Adrenal gland (tissue), 12 donors: ENCODE measurements around the gene INPP5A. TPM values are rescaled to one million over a fixed set of nuclear protein-coding genes. Genes with fewer than 3 reads are reported as not detected.

Experiments used
- DNase-seq, 7 donors: peaks; one replicate each; pipeline ENCODE4 v3.0.0-alpha.2; 2019 to 2020
- H3K27ac ChIP-seq, 5 donors: fragments of 200-600 bp; sonication (generic) in 4 of 5; 1 replicate in 3 of 5; 2 replicates in 2 of 5; pipeline versions ENCODE4 v1.5.1 to v1.8.0; 2016 to 2020; ENCODE audit warnings: mild to moderate bottlenecking in 1 of 5
- H3K27me3 ChIP-seq: fragments of 200-600 bp; 2 replicates; pipeline ENCODE4 v1.8.0; 2021
- H3K36me3 ChIP-seq, 2 donors: fragments of 200-600 bp; replicated peaks in 1 of 2; 1 replicate in 1 of 2; 2 replicates in 1 of 2; pipeline versions ENCODE4 v1.5.1 to v1.8.0; 2018 to 2022
- H3K4me1 ChIP-seq, 2 donors: fragments of 200-600 bp; replicated peaks in 1 of 2; 1 replicate in 1 of 2; 2 replicates in 1 of 2; pipeline versions ENCODE4 v1.5.1 to v1.8.0; 2018 to 2021
- H3K4me3 ChIP-seq, 4 donors: fragments of 200-600 bp; sonication (generic) in 3 of 4; one replicate each; pipeline ENCODE4 v1.5.1; 2016 to 2018
- H3K9me3 ChIP-seq, 3 donors: fragments of 200-600 bp; sonication (generic) in 1 of 3; replicated peaks in 1 of 3; 1 replicate in 2 of 3; 2 replicates in 1 of 3; pipeline versions ENCODE4 v1.5.1 to v1.8.0; 2016 to 2021
- CTCF ChIP-seq, 6 experiments: fragments of 450-650 bp in 4 of 6; fragments of 200-600 bp in 2 of 6; sonication (generic) in 1 of 6; IDR thresholded peaks; 1 replicate in 5 of 6; 2 replicates in 1 of 6; pipeline versions ENCODE4 v1.5.1 to v1.8.0; 2016 to 2021; ENCODE audit warnings: antibody characterized with exemption in 6 of 6, mild to moderate bottlenecking in 2 of 6, moderate library complexity in 1 of 6
- POLR2A ChIP-seq, 2 donors: fragments of 450-650 bp; IDR thresholded peaks; one replicate each; pipeline ENCODE4 v1.6.1; 2017; ENCODE audit warnings: antibody characterized with exemption in 2 of 2, mild to moderate bottlenecking in 2 of 2, moderate library complexity in 1 of 2
- WGBS, 4 donors: extraction: QIAGEN DNeasy Blood & Tissue Kit in 2 of 4; methylation state at CpG; one replicate each; pipeline versions ENCODE4 v1.1.5 to v1.1.7; 2013 to 2017; 5-methylcytosine and 5-hydroxymethylcytosine counted together
- intact Hi-C, 2 donors: fragments of 100-400 bp; cut with DNase I; formaldehyde crosslinking; loops; one replicate each; pipeline versions ENCODE4 v1.14.1 to v1.15.0; 2022 to 2023
- polyA plus RNA-seq, 3 donors: library from polyadenylated mRNA; stranded (reverse); fragments of 200-250 nt in 2 of 3; fragments of 350-450 nt in 1 of 3; fragmentation: Illumina TruSeq in 1 of 3; extraction: RNeasy Lipid Tissue Mini Kit (QIAGEN cat#74804) in 1 of 3; gene quantifications; one replicate each; pipeline ENCODE4 v1.2.3, GENCODE V29; 2013 to 2014
- total RNA-seq, 9 donors: library from RNA; depleted of rRNA in 4 of 9; stranded (reverse); fragments of >200 nt in 4 of 9; fragments of 120-200 nt in 1 of 9; fragmentation: NEBNext Ultra II Directional in 1 of 9; extraction: Animal tissue kit (Norgen Biotek cat#: 25700) in 1 of 9; gene quantifications; one replicate each; pipeline versions ENCODE4 v1.1.0 to v1.2.4, GENCODE V29; 2013 to 2023
- donor health status: healthy with polysubstance abuse.
- donor health status: Bipolar disorder and iron deficiency.
- donor health status: DM: yes; HTN: yes; CAD: no.
- donor health status: DM: no; HTN: no; CAD: no.
- donor health status: DM: no; HTN: no; CAD: no.
- donor health status: DM: yes; HTN: yes; CAD: no.

The INPP5A gene
- total and polyA plus RNA-seq, 12 donors: 13.5 to 62.9 (median 37.5) TPM

- no peaks in the 10 kb centered on the region for H3K27me3 ChIP-seq
- H3K4me1 ChIP-seq: no peaks in the 10 kb centered on the region
- no peak overlapping the region for H3K27ac ChIP-seq
- no peaks in the 10 kb centered on the region for H3K9me3 ChIP-seq
- no peak overlapping the region for H3K4me3 ChIP-seq
- intact Hi-C loops: no loop called here
- no peak for TF ChIP-seq CTCF (IDR thresholded peaks at IDR 0.05)
- TF ChIP-seq POLR2A (IDR thresholded peaks at IDR 0.05): no peak
- no peaks in the 10 kb centered on the region for H3K36me3 ChIP-seq
- DNase-seq: no peak
- WGBS, 4 donors: 86 to 92% (median 88%) methylated on average over 12 to 16 of the region's 16 CpGs
These were observed 199.9 kb downstream of the INPP5A start for GRCh38 chr10:132737390-132738048.

- peak in 2 of 7 donors; percentile 25 to 47 for DNase-seq
- intact Hi-C loops: no loop called here
These were observed 201.1 kb downstream of the INPP5A start for GRCh38 chr10:132738454-132739224.

GRCh38 chr10:132739225-132739613 lies 201.6 kb downstream of the INPP5A start:
- Histone ChIP-seq H3K27ac (no peak overlapping the region), H3K4me1 (no peaks in the 10 kb centered on the region), H3K27me3 (no peaks in the 10 kb centered on the region), H3K9me3 (no peaks in the 10 kb centered on the region), H3K36me3 (no peaks in the 10 kb centered on the region), H3K4me3 (no peak overlapping the region)
- WGBS, 4 donors: 88 to 97% (median 93%) methylated on average over 12 to 14 of the region's 14 CpGs
- intact Hi-C loops: no loop called here
- DNase-seq: no peak
- TF ChIP-seq POLR2A (IDR thresholded peaks at IDR 0.05): no peak
- TF ChIP-seq CTCF (IDR thresholded peaks at IDR 0.05): no peak

More at GRCh38 chr10:132738454-132739224, 201.1 kb downstream of the INPP5A start:
- H3K4me3 ChIP-seq: no peak overlapping the region
- H3K4me1 ChIP-seq: no peaks in the 10 kb centered on the region
- 80 to 91% (median 88%) methylated on average over 12 to 25 of the region's 25 CpGs for WGBS, 4 donors
- no peaks in the 10 kb centered on the region for H3K36me3 ChIP-seq
- TF ChIP-seq POLR2A (IDR thresholded peaks at IDR 0.05) (no peak), CTCF (IDR thresholded peaks at IDR 0.05) (no peak)
- H3K9me3 ChIP-seq: no peaks in the 10 kb centered on the region
- H3K27me3 ChIP-seq: no peaks in the 10 kb centered on the region
- no peak overlapping the region for H3K27ac ChIP-seq

GRCh38 chr10:132740588-132740987 lies 203.0 kb downstream of the INPP5A start:
- intact Hi-C loops: no loop called here
- Histone ChIP-seq H3K4me1 (no peaks in the 10 kb centered on the region), H3K9me3 (no peaks in the 10 kb centered on the region), H3K36me3 (no peaks in the 10 kb centered on the region), H3K4me3 (no peak overlapping the region), H3K27ac (no peak overlapping the region), H3K27me3 (no peaks in the 10 kb centered on the region)
- no peak for TF ChIP-seq POLR2A (IDR thresholded peaks at IDR 0.05)
- TF ChIP-seq CTCF (IDR thresholded peaks at IDR 0.05): no peak
- DNase-seq: no peak
- WGBS, 4 donors: 87 to 95% (median 90%) methylated on average over 6 of the region's 6 CpGs
